ENCODE data around the gene PLPP1. TPM values are rescaled to one million over a fixed set of nuclear protein-coding genes. Genes with fewer than 3 reads are reported as not detected.

PLPP1 gene
- total and polyA plus RNA-seq, 2 donors (not counting 1 experiment from before 2014, with no cell fraction given) = 5.5 to 8.8 TPM

DNA sequence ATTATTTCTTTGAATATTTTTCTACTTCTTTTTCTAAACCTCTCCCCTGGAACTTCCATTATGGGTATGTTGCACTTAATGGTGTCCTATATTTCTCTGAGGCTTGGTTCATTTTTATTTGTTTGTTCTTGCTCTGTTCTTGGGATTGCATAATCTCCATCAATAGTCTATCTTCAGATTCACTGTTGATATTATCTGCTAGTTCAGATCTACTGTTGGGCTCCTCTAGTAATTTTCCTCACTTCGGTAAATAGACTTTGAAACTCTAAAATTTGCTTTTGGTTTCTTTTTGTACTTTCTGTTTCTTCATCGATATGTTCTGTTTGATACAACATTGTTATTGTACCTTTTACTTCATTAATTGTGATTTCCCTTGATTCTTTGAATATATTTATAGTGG, 150.7 kb downstream of the PLPP1 start:
- ATAC-seq (ENCODE audit: low read depth) = no peak
- ChIA-PET POLR2A (no interaction called here), CTCF (no interaction called here)
- Mint-ChIP-seq H3K4me1 (no peaks in the 10 kb centered on the region), H3K9me3 (ENCODE audit: insufficient read depth) (peaks cover 8% of the 10 kb centered on the region), H3K4me3 (no peak overlapping the region), H3K27ac (no peak overlapping the region), H3K27me3 (no peaks in the 10 kb centered on the region)
- no CpG with 5 or more reads among the region's 2 CpGs for WGBS (ENCODE audit: insufficient coverage)
- no peak overlapping the region for H2AFZ ChIP-seq (ENCODE audit: insufficient read depth, low read depth, low read length, poor library complexity, severe bottlenecking)
- peaks cover 10% of the 10 kb centered on the region for H4K20me1 ChIP-seq (ENCODE audit: control insufficient read depth, insufficient read depth, low read length, poor library complexity, severe bottlenecking)
- H3K4me2 ChIP-seq (replicated peaks; ENCODE audit: low read depth, low read length, poor library complexity, severe bottlenecking) = no peak overlapping the region
- H3K9ac ChIP-seq (ENCODE audit: low read length) = no peak overlapping the region
- H3K9me3 ChIP-seq (ENCODE audit: control extremely low read depth in 1 of 3, control insufficient read depth in 2 of 3, insufficient read depth in 1 of 3, low read length in 2 of 3) = peaks cover 0 to 14% (median 10%) of the 10 kb centered on the region in 3 donors
- H3K27me3 ChIP-seq (replicated peaks in 1 of 4; ENCODE audit: control extremely low read depth in 1 of 4, control insufficient read depth in 3 of 4, insufficient read depth in 4 of 4, low read length in 3 of 4) = no peaks in the 10 kb centered on the region
- no peaks in the 10 kb centered on the region for H3K4me1 ChIP-seq (ENCODE audit: control insufficient read depth in 2 of 2, insufficient read depth in 2 of 2, low read length in 2 of 2)
- TF ChIP-seq, protein P1, sequence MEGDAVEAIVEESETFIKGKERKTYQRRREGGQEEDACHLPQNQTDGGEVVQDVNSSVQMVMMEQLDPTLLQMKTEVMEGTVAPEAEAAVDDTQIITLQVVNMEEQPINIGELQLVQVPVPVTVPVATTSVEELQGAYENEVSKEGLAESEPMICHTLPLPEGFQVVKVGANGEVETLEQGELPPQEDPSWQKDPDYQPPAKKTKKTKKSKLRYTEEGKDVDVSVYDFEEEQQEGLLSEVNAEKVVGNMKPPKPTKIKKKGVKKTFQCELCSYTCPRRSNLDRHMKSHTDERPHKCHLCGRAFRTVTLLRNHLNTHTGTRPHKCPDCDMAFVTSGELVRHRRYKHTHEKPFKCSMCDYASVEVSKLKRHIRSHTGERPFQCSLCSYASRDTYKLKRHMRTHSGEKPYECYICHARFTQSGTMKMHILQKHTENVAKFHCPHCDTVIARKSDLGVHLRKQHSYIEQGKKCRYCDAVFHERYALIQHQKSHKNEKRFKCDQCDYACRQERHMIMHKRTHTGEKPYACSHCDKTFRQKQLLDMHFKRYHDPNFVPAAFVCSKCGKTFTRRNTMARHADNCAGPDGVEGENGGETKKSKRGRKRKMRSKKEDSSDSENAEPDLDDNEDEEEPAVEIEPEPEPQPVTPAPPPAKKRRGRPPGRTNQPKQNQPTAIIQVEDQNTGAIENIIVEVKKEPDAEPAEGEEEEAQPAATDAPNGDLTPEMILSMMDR (IDR thresholded peaks at IDR 0.05) = no peak
- TF ChIP-seq EZH2 (IDR thresholded peaks at IDR 0.05; ENCODE audit: borderline replicate concordance, insufficient read depth, low read depth, low read length, poor library complexity, severe bottlenecking) = no peak
- no peak overlapping the region for H3K27ac ChIP-seq (ENCODE audit: low read length in 2 of 2)
- intact Hi-C loops (cut with micrococcal nuclease) = no loop called here
- DNase-seq = no peak
- no peak overlapping the region for H3K4me3 ChIP-seq (ENCODE audit: control extremely low read depth in 1 of 5, extremely low read depth in 1 of 5, insufficient read depth in 1 of 5, low read depth in 2 of 5, low read length in 4 of 5)
- peaks cover 3% of the 10 kb centered on the region for H3K79me2 ChIP-seq (ENCODE audit: control insufficient read depth, insufficient read depth, low read length)
- peaks cover 0 to 66% of the 10 kb centered on the region in 2 experiments for H3K36me3 ChIP-seq (replicated peaks in 1 of 2; ENCODE audit: control extremely low read depth in 1 of 2, control insufficient read depth in 1 of 2, extremely low read depth in 1 of 2, insufficient read depth in 2 of 2, low read length in 1 of 2)

DNA sequence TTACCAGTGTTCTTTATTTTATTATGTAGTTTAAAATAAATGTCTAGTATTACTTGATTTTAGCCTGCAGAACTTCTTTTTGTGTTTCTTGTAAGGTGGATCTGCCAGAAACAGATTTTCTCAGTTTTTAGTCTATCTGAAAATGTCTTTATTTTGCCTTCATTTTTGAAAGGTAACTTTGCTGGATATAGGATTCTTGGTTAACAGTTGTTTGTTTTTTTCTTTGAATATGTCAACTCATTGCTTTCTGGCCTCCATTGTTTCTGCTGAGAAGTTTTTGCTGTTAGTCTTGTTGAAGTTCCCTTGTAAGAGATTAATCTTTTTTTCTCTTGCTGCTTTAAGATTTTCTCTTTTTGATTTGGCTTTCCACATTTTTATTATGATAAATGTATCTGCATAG, 151.5 kb downstream of the PLPP1 start:
- Histone ChIP-seq H4K20me1 (ENCODE audit: control insufficient read depth, insufficient read depth, low read length, poor library complexity, severe bottlenecking) (peaks cover 10% of the 10 kb centered on the region), H3K4me3 (ENCODE audit: control extremely low read depth in 1 of 5, extremely low read depth in 1 of 5, insufficient read depth in 1 of 5, low read depth in 2 of 5, low read length in 4 of 5) (no peak overlapping the region), H3K27me3 (replicated peaks in 1 of 4; ENCODE audit: control extremely low read depth in 1 of 4, control insufficient read depth in 3 of 4, insufficient read depth in 4 of 4, low read length in 3 of 4) (no peaks in the 10 kb centered on the region), H3K9ac (ENCODE audit: low read length) (no peak overlapping the region), H3K4me2 (replicated peaks; ENCODE audit: low read depth, low read length, poor library complexity, severe bottlenecking) (no peak overlapping the region), H3K9me3 (ENCODE audit: control extremely low read depth in 1 of 3, control insufficient read depth in 2 of 3, insufficient read depth in 1 of 3, low read length in 2 of 3) (peaks cover 0 to 14% (median 10%) of the 10 kb centered on the region in 3 donors), H2AFZ (ENCODE audit: insufficient read depth, low read depth, low read length, poor library complexity, severe bottlenecking) (no peak overlapping the region), H3K4me1 (ENCODE audit: control insufficient read depth in 2 of 2, insufficient read depth in 2 of 2, low read length in 2 of 2) (no peaks in the 10 kb centered on the region), H3K36me3 (replicated peaks in 1 of 2; ENCODE audit: control extremely low read depth in 1 of 2, control insufficient read depth in 1 of 2, extremely low read depth in 1 of 2, insufficient read depth in 2 of 2, low read length in 1 of 2) (peaks cover 1 to 61% of the 10 kb centered on the region in 2 experiments), H3K79me2 (ENCODE audit: control insufficient read depth, insufficient read depth, low read length) (peaks cover 3% of the 10 kb centered on the region), H3K27ac (ENCODE audit: low read length in 2 of 2) (no peak overlapping the region)
- ATAC-seq (ENCODE audit: low read depth) = no peak
- intact Hi-C loops (cut with micrococcal nuclease) = no loop called here
- POLR2A ChIA-PET = no interaction called here
- no peak overlapping the region for H3K4me3 Mint-ChIP-seq
- H3K27ac Mint-ChIP-seq = no peak overlapping the region
- H3K4me1 Mint-ChIP-seq = no peaks in the 10 kb centered on the region
- no peak for TF ChIP-seq EZH2 (IDR thresholded peaks at IDR 0.05; ENCODE audit: borderline replicate concordance, insufficient read depth, low read depth, low read length, poor library complexity, severe bottlenecking)
- TF ChIP-seq, protein P1 (IDR thresholded peaks at IDR 0.05) = no peak
- CTCF ChIA-PET = interaction anchor here (1.0 kb wide), 1 partner anchor 13 kb away, joined by 3 read pairs; no protein-coding TSS in a partner anchor
- peaks cover 8% of the 10 kb centered on the region for H3K9me3 Mint-ChIP-seq (ENCODE audit: insufficient read depth)
- H3K27me3 Mint-ChIP-seq = no peaks in the 10 kb centered on the region
- no peak for DNase-seq
